Progenitor cell of endocrine pancreas (in vitro differentiated cells): ENCODE data around the gene CD248. TPM values are rescaled to one million over a fixed set of nuclear protein-coding genes. Genes with fewer than 3 reads are reported as not detected.
A peak's percentile ranks its signal among the peaks of the same experiment; 100 is the strongest.

Experiments
- DNase-seq: peaks from one replicate; pipeline ENCODE4 v3.0.0; 2021; ENCODE audit warnings: low spot score; ENCODE audit not compliant: unreplicated experiment
- H3K27ac Mint-ChIP-seq: 2 replicates; pipeline ENCODE4 v1.8.0; 2021; ENCODE audit warnings: mild to moderate bottlenecking, moderate library complexity, mixed read lengths
- H3K27me3 Mint-ChIP-seq: 2 replicates; pipeline ENCODE4 v1.8.0; 2021; ENCODE audit warnings: mixed read lengths
- H3K36me3 Mint-ChIP-seq: 2 replicates; pipeline ENCODE4 v1.8.0; 2022; ENCODE audit warnings: mixed read lengths; ENCODE audit not compliant: insufficient read depth
- H3K4me1 Mint-ChIP-seq: 2 replicates; pipeline ENCODE4 v1.8.0; 2021; ENCODE audit warnings: low read depth, mixed read lengths
- H3K4me3 Mint-ChIP-seq: 2 replicates; pipeline ENCODE4 v1.8.0; 2021; ENCODE audit warnings: low read depth, mild to moderate bottlenecking, moderate library complexity, mixed read lengths
- H3K9me3 Mint-ChIP-seq: 2 replicates; pipeline ENCODE4 v1.8.0; 2021; ENCODE audit warnings: low read depth, mixed read lengths
- CTCF ChIP-seq: fragments of 200-600 bp; sonication (generic); IDR thresholded peaks from one replicate; pipeline ENCODE4 v1.5.0; 2021; ENCODE audit warnings: antibody characterized with exemption, mild to moderate bottlenecking; ENCODE audit not compliant: unreplicated experiment
- total RNA-seq: library from RNA; stranded (reverse); gene quantifications from 2 replicates; pipeline ENCODE4 v1.2.1, GENCODE V29; 2021

The CD248 gene
- total RNA-seq, 1 donor from 2014 or later: 0.22 TPM

DNA sequence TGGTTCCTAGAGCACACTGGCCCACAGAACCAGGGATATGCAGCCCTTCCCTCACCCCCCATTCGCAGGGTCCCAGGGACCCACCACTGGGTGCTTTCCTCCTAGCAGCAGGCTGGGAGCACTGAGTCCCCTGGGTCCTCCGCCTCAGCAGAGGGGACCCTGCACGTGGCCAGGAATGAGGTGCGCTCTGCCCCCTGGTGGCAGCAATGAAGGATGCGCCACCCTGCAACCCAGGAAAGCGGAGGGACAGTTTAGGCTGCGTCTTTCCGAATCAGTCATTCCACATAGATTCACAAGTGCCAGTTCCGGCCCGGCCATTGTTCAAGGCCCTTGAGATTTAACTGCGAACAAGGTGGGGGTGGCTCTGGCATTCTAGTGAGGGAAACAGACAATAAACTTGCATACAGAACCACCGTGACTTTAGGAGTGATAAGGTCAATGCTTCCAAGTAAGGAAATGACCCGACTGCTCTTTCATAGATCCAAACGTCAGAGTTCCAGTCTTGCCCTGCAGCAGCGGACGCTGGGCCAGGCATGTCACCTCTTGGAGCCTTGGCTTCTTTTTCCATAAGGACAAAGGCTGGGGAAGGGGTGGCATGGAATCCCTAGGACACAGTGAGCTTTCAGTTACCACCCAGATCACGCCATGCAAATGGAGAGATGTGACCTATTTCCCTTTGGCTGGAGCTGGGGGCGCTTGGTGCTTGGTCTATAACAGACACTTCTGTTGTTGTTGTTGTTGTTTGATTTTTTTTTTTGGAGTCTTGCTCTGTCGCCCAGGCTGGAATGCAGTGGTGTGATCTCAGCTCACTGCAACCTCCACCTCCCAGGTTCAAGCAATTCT is 11.7 kb upstream of the CD248 start:
- H3K4me1 Mint-ChIP-seq: peaks cover 1% of the 10 kb centered on the region

DNA sequence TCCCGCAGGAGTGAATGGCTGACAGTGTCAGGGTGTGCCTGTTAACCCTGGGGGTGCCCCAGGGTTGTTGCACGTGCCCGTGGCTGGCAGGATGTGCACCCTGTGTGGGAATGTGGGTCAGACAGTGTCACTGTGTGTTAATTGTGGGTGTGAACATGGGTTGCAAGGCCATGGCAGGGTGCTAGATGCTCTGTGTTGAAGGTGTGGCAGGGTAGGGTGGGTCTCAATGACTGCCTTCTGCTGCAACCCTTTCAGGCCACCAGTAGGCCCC is 11.1 kb upstream of the CD248 start:
- peaks cover 1% of the 10 kb centered on the region for H3K4me1 Mint-ChIP-seq
- no peak for TF ChIP-seq CTCF
- H3K27me3 Mint-ChIP-seq: peaks cover 20% of the 10 kb centered on the region
- DNase-seq: no peak
- H3K27ac Mint-ChIP-seq: no peak overlapping the region
- no peaks in the 10 kb centered on the region for H3K9me3 Mint-ChIP-seq
- H3K36me3 Mint-ChIP-seq: no peaks in the 10 kb centered on the region
- no peak overlapping the region for H3K4me3 Mint-ChIP-seq

More for the DNA sequence above, 11.7 kb upstream of the CD248 start:
- Mint-ChIP-seq H3K36me3 (no peaks in the 10 kb centered on the region), H3K4me3 (no peak overlapping the region), H3K9me3 (no peaks in the 10 kb centered on the region), H3K27me3 (peaks cover 20% of the 10 kb centered on the region), H3K27ac (no peak overlapping the region)
- TF ChIP-seq CTCF: peak; percentile 99
- peak; percentile 74 for DNase-seq

DNA sequence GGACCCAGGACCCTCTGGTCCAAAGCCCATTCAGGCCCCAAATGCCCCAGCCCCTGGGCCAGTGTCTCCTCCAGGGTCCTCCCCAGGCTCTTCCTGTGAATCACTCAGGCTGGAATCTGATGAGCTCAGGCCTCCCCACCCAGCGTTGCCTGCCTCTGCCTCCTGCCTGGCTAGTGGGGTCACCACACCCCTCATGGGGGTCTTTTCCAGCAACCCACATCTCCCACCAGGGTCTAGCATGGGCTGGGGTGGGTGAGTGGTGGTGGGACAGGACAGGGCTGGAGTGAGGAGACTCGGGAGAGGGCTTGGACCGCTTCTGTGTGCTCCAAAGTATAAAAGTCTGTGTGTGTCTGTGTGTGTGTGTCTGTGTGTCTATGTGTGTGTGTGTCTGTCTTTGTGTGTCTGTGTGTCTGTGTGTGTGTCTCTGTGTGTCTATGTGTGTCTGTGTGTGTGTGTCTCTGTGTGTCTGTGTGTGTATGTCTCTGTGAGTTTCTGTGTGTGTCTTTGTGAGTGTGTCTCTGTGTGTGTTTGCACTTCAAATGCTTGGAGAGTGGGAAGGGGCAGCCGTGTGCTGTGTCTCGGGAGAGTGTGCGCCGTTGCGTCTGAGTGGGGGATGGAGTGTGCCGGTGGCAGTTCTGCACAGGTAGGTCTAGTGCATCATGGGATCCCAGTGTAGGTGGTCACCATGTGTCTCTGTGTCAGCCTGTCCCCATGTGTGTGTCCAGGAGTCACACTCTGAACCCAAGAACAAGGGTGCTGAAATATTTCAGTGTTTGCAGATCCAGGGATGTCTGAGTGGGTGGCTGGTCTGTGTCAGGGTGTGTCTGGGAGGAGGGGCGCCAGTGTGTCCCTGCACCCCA is 10.6 kb upstream of the CD248 start:
- DNase-seq: no peak
- peaks cover 1% of the 10 kb centered on the region for H3K4me1 Mint-ChIP-seq
- no peak overlapping the region for H3K27ac Mint-ChIP-seq
- no peaks in the 10 kb centered on the region for H3K9me3 Mint-ChIP-seq
- H3K27me3 Mint-ChIP-seq: peaks cover 20% of the 10 kb centered on the region
- H3K4me3 Mint-ChIP-seq: no peak overlapping the region
- no peak for TF ChIP-seq CTCF
- H3K36me3 Mint-ChIP-seq: no peaks in the 10 kb centered on the region

GRCh38 chr11:66326261-66327111 is 9.6 kb upstream of the CD248 start:
- Mint-ChIP-seq H3K9me3 (no peaks in the 10 kb centered on the region), H3K27me3 (peaks cover 20% of the 10 kb centered on the region), H3K4me3 (no peak overlapping the region), H3K36me3 (no peaks in the 10 kb centered on the region), H3K4me1 (peaks cover 1% of the 10 kb centered on the region), H3K27ac (no peak overlapping the region)
- no peak for DNase-seq
- TF ChIP-seq CTCF: no peak

DNA sequence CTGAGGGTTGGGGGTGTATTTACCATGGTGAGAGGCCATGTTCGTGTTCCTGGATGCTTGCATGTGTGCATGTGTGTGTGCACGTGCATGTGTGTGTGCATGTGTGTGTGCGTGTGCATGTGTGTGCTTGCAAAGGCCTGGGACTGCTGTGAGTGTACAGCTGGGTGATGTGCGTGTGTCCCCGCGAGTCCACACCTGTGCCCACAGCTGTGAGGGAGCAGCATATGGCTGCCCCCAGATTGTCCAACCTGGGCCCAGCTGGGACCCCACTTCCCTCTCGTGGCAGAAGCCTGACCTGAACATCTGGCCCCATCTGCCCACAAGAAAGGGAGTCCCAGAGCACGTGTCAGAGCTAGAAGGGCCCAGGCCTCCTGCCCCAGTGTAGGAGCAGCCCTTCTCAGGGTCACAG is 8.4 kb upstream of the CD248 start:
- no peaks in the 10 kb centered on the region for H3K36me3 Mint-ChIP-seq
- DNase-seq: no peak
- no peak overlapping the region for H3K27ac Mint-ChIP-seq
- peaks cover 19% of the 10 kb centered on the region for H3K27me3 Mint-ChIP-seq
- peaks cover 1% of the 10 kb centered on the region for H3K4me1 Mint-ChIP-seq
- no peak for TF ChIP-seq CTCF
- H3K4me3 Mint-ChIP-seq: no peak overlapping the region
- H3K9me3 Mint-ChIP-seq: peaks cover 1% of the 10 kb centered on the region
